Endodermal cell (in vitro differentiated cells): ENCODE results near the gene OR5M8. TPM values are rescaled to one million over a fixed set of nuclear protein-coding genes. Genes with fewer than 3 reads are reported as not detected.

Experiments
- DNase-seq: peaks from one replicate; pipeline ENCODE4 v3.0.0-alpha.2; 2017
- H3K27ac ChIP-seq: 2 replicates; pipeline ENCODE4 v1.5.1; 2013; ENCODE audit warnings: mild to moderate bottlenecking, low read depth, low read length, moderate library complexity
- H3K27me3 ChIP-seq: 2 replicates; pipeline ENCODE4 v1.6.1; 2013; ENCODE audit warnings: mild to moderate bottlenecking, low read length, moderate library complexity; ENCODE audit not compliant: insufficient read depth, control insufficient read depth, poor library complexity, severe bottlenecking
- H3K36me3 ChIP-seq: 2 replicates; pipeline ENCODE4 v1.7.0; 2013; ENCODE audit warnings: mild to moderate bottlenecking, low read length, moderate library complexity; ENCODE audit not compliant: control insufficient read depth, insufficient read depth
- H3K4me1 ChIP-seq: one replicate; pipeline ENCODE4 v1.7.0; 2013; ENCODE audit warnings: low read length; ENCODE audit not compliant: control insufficient read depth, insufficient read depth
- H3K4me3 ChIP-seq: 2 replicates; pipeline ENCODE4 v1.5.1; 2013; ENCODE audit warnings: mild to moderate bottlenecking, low read length, moderate library complexity
- H3K9ac ChIP-seq: 2 replicates; pipeline ENCODE4 v1.6.1; 2013; ENCODE audit warnings: mild to moderate bottlenecking, low read length, moderate library complexity; ENCODE audit not compliant: poor library complexity, severe bottlenecking; ENCODE audit errors: extremely low read depth
- H3K9me3 ChIP-seq: 2 replicates; pipeline ENCODE4 v1.6.1; 2013; ENCODE audit warnings: mild to moderate bottlenecking, low read length, moderate library complexity; ENCODE audit not compliant: control insufficient read depth
- H3K27ac Mint-ChIP-seq: 2 replicates; pipeline ENCODE4 v1.8.0; 2020; ENCODE audit warnings: mixed read lengths
- H3K27me3 Mint-ChIP-seq: 2 replicates; pipeline ENCODE4 v1.8.0; 2021; ENCODE audit warnings: mild to moderate bottlenecking, mixed read lengths; ENCODE audit not compliant: insufficient read depth
- H3K36me3 Mint-ChIP-seq: 2 replicates; pipeline ENCODE4 v1.8.0; 2020; ENCODE audit warnings: low read depth, mixed read lengths
- H3K4me1 Mint-ChIP-seq: 2 replicates; pipeline ENCODE4 v1.8.0; 2020; ENCODE audit warnings: mixed read lengths
- H3K4me3 Mint-ChIP-seq: 2 replicates; pipeline ENCODE4 v1.8.0; 2020; ENCODE audit warnings: mild to moderate bottlenecking, moderate library complexity, mixed read lengths
- H3K9me3 Mint-ChIP-seq: 2 replicates; pipeline ENCODE4 v1.8.0; 2020; ENCODE audit warnings: mild to moderate bottlenecking, mixed read lengths
- WGBS, 2 experiments: methylation state at CpG; one replicate each; pipeline versions ENCODE4 v1.1.5 to v1.1.7; 2013; ENCODE audit warnings: missing lambda C conversion rate in 2 of 2, mixed read lengths in 1 of 2; ENCODE audit not compliant: insufficient coverage in 1 of 2, insufficient read length in 1 of 2; 5-methylcytosine and 5-hydroxymethylcytosine counted together
- total RNA-seq, 2 donors: library from RNA; stranded (reverse); fragmentation: NEBNext Ultra II Directional in 1 of 2; extraction: Animal tissue kit (Norgen Biotek cat#: 25700) in 1 of 2; gene quantifications; 2 replicates in 1 of 2; 3 replicates in 1 of 2; pipeline ENCODE4 v1.2.1, GENCODE V29; 2021
- TF ChIP-seq, protein P1 (sequence below): fragments of 200-600 bp; sonication (generic); conservative IDR thresholded peaks from 2 replicates; pipeline ENCODE4 v1.5.0; 2021; ENCODE audit warnings: antibody characterized with exemption, mild to moderate bottlenecking

The OR5M8 gene
- total RNA-seq, 2 donors from 2014 or later, result not detected

DNA sequence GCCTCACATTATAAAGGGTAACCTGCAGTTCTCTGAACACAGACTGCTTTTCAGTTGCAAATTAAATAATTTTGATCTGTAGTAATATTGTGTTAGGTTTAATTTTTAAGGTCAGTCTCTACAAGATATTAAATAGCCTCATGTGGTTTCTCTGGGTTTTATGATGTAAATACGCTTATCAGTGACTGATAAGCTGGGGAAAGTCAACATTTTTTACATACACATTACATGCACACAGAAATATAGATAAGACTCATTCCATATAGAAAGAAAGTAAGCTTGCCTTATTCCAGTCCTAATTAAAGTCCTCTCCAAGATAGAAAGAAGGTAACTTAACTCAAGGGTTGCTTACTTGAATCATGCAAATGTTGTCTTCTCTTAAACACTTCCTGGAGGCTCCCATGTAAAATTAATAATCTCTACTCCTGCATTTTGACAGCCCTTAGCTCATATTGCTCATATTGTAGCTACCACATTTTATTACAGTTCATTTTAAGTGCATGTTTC, 16.4 kb downstream of the OR5M8 start:
- TF ChIP-seq, protein P1, sequence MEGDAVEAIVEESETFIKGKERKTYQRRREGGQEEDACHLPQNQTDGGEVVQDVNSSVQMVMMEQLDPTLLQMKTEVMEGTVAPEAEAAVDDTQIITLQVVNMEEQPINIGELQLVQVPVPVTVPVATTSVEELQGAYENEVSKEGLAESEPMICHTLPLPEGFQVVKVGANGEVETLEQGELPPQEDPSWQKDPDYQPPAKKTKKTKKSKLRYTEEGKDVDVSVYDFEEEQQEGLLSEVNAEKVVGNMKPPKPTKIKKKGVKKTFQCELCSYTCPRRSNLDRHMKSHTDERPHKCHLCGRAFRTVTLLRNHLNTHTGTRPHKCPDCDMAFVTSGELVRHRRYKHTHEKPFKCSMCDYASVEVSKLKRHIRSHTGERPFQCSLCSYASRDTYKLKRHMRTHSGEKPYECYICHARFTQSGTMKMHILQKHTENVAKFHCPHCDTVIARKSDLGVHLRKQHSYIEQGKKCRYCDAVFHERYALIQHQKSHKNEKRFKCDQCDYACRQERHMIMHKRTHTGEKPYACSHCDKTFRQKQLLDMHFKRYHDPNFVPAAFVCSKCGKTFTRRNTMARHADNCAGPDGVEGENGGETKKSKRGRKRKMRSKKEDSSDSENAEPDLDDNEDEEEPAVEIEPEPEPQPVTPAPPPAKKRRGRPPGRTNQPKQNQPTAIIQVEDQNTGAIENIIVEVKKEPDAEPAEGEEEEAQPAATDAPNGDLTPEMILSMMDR, result no peak
- H3K4me3 Mint-ChIP-seq, result no peak overlapping the region
- no peaks in the 10 kb centered on the region for H3K9me3 Mint-ChIP-seq
- H3K36me3 Mint-ChIP-seq, result no peaks in the 10 kb centered on the region
- Histone ChIP-seq H3K4me1 (no peaks in the 10 kb centered on the region), H3K27me3 (no peaks in the 10 kb centered on the region), H3K4me3 (no peak overlapping the region), H3K9ac (no peak overlapping the region), H3K9me3 (no peaks in the 10 kb centered on the region), H3K27ac (no peak overlapping the region), H3K36me3 (no peaks in the 10 kb centered on the region)
- no peak overlapping the region for H3K27ac Mint-ChIP-seq
- no peaks in the 10 kb centered on the region for H3K4me1 Mint-ChIP-seq
- no peak for DNase-seq
- no peaks in the 10 kb centered on the region for H3K27me3 Mint-ChIP-seq
- no CpG with 5 or more reads among the region's 1 CpG for WGBS, 2 experiments

- TF ChIP-seq, protein P1, result no peak
- H3K9me3 Mint-ChIP-seq, result no peaks in the 10 kb centered on the region
- no peaks in the 10 kb centered on the region for H3K4me1 Mint-ChIP-seq
- no peak for DNase-seq
- no peak within 1 kb of the TSS for H3K9ac ChIP-seq
- no peak within 1 kb of the TSS for H3K27ac Mint-ChIP-seq
- no peaks in the 10 kb centered on the region for H3K27me3 Mint-ChIP-seq
- no peak within 1 kb of the TSS for H3K4me3 ChIP-seq
- no peak within 1 kb of the TSS for H3K4me3 Mint-ChIP-seq
- WGBS, 2 experiments, result 90 to 100% methylated on average over 2 to 5 of the region's 6 CpGs
- no peaks in the 10 kb centered on the region for H3K36me3 Mint-ChIP-seq
- no peaks in the 10 kb centered on the region for H3K9me3 ChIP-seq
- H3K36me3 ChIP-seq, result no peaks in the 10 kb centered on the region
- H3K27ac ChIP-seq, result no peak within 1 kb of the TSS
- H3K4me1 ChIP-seq, result no peaks in the 10 kb centered on the region
- no peaks in the 10 kb centered on the region for H3K27me3 ChIP-seq
Measured at GRCh38 chr11:56473252-56473651, 17.9 kb downstream of the OR5M8 start, which contains the start of gene OR5M3. Gene OR5M3, minus strand, starts transcription at chr11:56473352. Its CDS starts 2,855 bp downstream, at chr11:56470497.

DNA sequence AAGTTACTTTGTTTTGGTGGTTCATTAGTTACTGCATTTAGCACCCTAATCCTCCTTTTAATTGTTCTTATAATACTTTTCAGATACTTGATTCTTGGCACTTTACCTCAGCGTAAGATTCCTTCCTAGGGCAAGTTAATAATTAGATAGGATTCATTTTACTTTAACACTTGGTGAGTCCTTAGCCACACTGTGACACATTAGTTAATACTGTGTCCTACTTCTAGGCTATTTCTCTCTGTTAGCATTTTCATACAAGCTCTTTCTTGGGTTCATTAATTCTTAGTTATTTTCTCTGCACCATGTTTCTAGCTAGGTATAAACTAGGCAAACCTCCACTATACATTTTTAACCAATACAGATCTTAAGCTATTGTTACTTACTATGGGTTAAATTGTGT, 34.1 kb downstream of the OR5M8 start:
- H3K9me3 Mint-ChIP-seq, result no peaks in the 10 kb centered on the region

More for the DNA sequence above, 34.1 kb downstream of the OR5M8 start:
- 91% methylated on average over 1 of the region's 1 CpG; no CpG with 5 or more reads in 1 of the 2 experiments for WGBS, 2 experiments
- Mint-ChIP-seq H3K27me3 (no peaks in the 10 kb centered on the region), H3K4me1 (peaks cover 10% of the 10 kb centered on the region), H3K36me3 (no peaks in the 10 kb centered on the region), H3K4me3 (no peak overlapping the region), H3K27ac (no peak overlapping the region)
- Histone ChIP-seq H3K36me3 (no peaks in the 10 kb centered on the region), H3K9ac (no peak overlapping the region), H3K27me3 (no peaks in the 10 kb centered on the region), H3K4me1 (no peaks in the 10 kb centered on the region), H3K4me3 (no peak overlapping the region), H3K27ac (no peak overlapping the region), H3K9me3 (peaks cover 6% of the 10 kb centered on the region)
- TF ChIP-seq, protein P1, result no peak
- DNase-seq, result no peak
